Lower lobe of right lung (tissue), 2 donors: ENCODE data around the gene PRKG1. TPM values are rescaled to one million over a fixed set of nuclear protein-coding genes. Genes with fewer than 3 reads are reported as not detected.

Experiments used
- ATAC-seq, 2 donors: fragments of 200-7000 bp; cut with Tn5 transposase; one replicate each; pipeline ENCODE4 v1.9.1; 2020 to 2022; ENCODE audit warnings: mild to moderate bottlenecking in 2 of 2, moderate library complexity in 2 of 2
- DNase-seq: peaks from one replicate; pipeline ENCODE4 v3.0.0-alpha.2; 2020
- H3K27ac ChIP-seq: fragments of 200-600 bp; one replicate; pipeline ENCODE4 v1.8.0; 2022
- H3K27me3 ChIP-seq: fragments of 200-600 bp; one replicate; pipeline ENCODE4 v1.8.0; 2022; ENCODE audit warnings: low read depth
- H3K36me3 ChIP-seq: fragments of 200-600 bp; one replicate; pipeline ENCODE4 v1.8.0; 2022; ENCODE audit warnings: mild to moderate bottlenecking
- H3K4me1 ChIP-seq: fragments of 200-600 bp; one replicate; pipeline ENCODE4 v1.8.0; 2022
- H3K4me3 ChIP-seq: fragments of 200-600 bp; one replicate; pipeline ENCODE4 v1.8.0; 2022; ENCODE audit warnings: mild to moderate bottlenecking
- H3K9me3 ChIP-seq: fragments of 200-600 bp; one replicate; pipeline ENCODE4 v1.8.0; 2022
- intact Hi-C: fragments of 100-400 bp; cut with DNase I; formaldehyde crosslinking; loops from one replicate; pipeline ENCODE4 v1.11.0; 2022
- total RNA-seq: library from RNA; stranded (reverse); fragmentation: NEBNext Ultra II Directional; extraction: Animal tissue kit (Norgen Biotek cat#: 25700); gene quantifications from one replicate; pipeline ENCODE4 v1.2.1, GENCODE V29; 2021
- TF ChIP-seq, protein P1 (sequence below): fragments of 200-600 bp; IDR thresholded peaks from one replicate; pipeline ENCODE4 v1.8.0; 2022; ENCODE audit warnings: antibody characterized with exemption, mild to moderate bottlenecking
- donor health status: DM: no; HTN: yes; CAD: no; lungs with severe emphysema.

Gene PRKG1
- total RNA-seq, 1 donor from 2014 or later, result 23.6 TPM

DNA sequence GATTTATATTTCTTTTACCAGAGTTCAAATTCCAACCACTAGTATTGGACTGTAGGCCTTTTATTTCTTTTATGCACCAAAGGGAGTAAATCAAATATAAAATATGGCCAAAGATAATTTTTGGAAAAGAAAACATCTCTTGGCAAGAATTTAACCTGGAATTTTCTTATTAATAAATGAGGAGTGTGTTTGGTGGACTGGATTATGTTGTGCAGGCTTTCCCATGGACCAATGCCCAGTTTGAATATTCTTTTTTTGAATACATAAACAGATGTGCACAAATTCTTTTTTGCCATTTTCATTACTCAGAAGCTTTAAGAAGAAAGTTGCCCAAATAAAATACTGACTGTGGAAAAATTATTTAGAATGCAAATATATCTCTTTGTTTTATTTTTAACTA is 22.1 kb upstream of the PRKG1 start:
- peaks cover 3% of the 10 kb centered on the region for H3K4me1 ChIP-seq
- no peak overlapping the region for H3K27ac ChIP-seq
- no peaks in the 10 kb centered on the region for H3K36me3 ChIP-seq
- H3K27me3 ChIP-seq, result no peaks in the 10 kb centered on the region
- intact Hi-C loops, result no loop called here
- no peak for ATAC-seq
- DNase-seq, result no peak
- no peak overlapping the region for H3K4me3 ChIP-seq
- H3K9me3 ChIP-seq, result no peaks in the 10 kb centered on the region
- TF ChIP-seq, protein P1, sequence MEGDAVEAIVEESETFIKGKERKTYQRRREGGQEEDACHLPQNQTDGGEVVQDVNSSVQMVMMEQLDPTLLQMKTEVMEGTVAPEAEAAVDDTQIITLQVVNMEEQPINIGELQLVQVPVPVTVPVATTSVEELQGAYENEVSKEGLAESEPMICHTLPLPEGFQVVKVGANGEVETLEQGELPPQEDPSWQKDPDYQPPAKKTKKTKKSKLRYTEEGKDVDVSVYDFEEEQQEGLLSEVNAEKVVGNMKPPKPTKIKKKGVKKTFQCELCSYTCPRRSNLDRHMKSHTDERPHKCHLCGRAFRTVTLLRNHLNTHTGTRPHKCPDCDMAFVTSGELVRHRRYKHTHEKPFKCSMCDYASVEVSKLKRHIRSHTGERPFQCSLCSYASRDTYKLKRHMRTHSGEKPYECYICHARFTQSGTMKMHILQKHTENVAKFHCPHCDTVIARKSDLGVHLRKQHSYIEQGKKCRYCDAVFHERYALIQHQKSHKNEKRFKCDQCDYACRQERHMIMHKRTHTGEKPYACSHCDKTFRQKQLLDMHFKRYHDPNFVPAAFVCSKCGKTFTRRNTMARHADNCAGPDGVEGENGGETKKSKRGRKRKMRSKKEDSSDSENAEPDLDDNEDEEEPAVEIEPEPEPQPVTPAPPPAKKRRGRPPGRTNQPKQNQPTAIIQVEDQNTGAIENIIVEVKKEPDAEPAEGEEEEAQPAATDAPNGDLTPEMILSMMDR, result no peak

GRCh38 chr10:51057925-51058324 is 16.4 kb upstream of the PRKG1 start:
- H3K36me3 ChIP-seq, result no peaks in the 10 kb centered on the region
- no peaks in the 10 kb centered on the region for H3K27me3 ChIP-seq
- H3K4me1 ChIP-seq, result peaks cover 3% of the 10 kb centered on the region
- TF ChIP-seq, protein P1, result no peak
- no peaks in the 10 kb centered on the region for H3K9me3 ChIP-seq
- DNase-seq, result no peak
- ATAC-seq, result no peak
- no peak overlapping the region for H3K4me3 ChIP-seq
- intact Hi-C loops, result no loop called here
- no peak overlapping the region for H3K27ac ChIP-seq

GRCh38 chr10:51063166-51063565 is 11.1 kb upstream of the PRKG1 start:
- Histone ChIP-seq H3K4me3 (no peak overlapping the region), H3K9me3 (no peaks in the 10 kb centered on the region), H3K36me3 (no peaks in the 10 kb centered on the region), H3K27me3 (no peaks in the 10 kb centered on the region), H3K4me1 (no peaks in the 10 kb centered on the region), H3K27ac (no peak overlapping the region)
- intact Hi-C loops, result no loop called here
- DNase-seq (no peak), ATAC-seq (no peak)
- TF ChIP-seq, protein P1, result no peak

GRCh38 chr10:51063659-51064535 is 10.4 kb upstream of the PRKG1 start:
- intact Hi-C loops, result no loop called here
- Histone ChIP-seq H3K36me3 (no peaks in the 10 kb centered on the region), H3K9me3 (no peaks in the 10 kb centered on the region), H3K4me1 (no peaks in the 10 kb centered on the region), H3K4me3 (no peak overlapping the region), H3K27ac (no peak overlapping the region), H3K27me3 (no peaks in the 10 kb centered on the region)
- ATAC-seq, result peak; percentile 21 to 45
- TF ChIP-seq, protein P1, result peak; percentile 50
- no peak for DNase-seq

GRCh38 chr10:51066231-51066630 is 8.1 kb upstream of the PRKG1 start:
- TF ChIP-seq, protein P1, result no peak
- no peak overlapping the region for H3K4me3 ChIP-seq
- H3K27ac ChIP-seq, result no peak overlapping the region
- no peaks in the 10 kb centered on the region for H3K36me3 ChIP-seq
- ATAC-seq (no peak), DNase-seq (no peak)
- no peaks in the 10 kb centered on the region for H3K9me3 ChIP-seq
- H3K4me1 ChIP-seq, result no peaks in the 10 kb centered on the region
- intact Hi-C loops, result no loop called here
- no peaks in the 10 kb centered on the region for H3K27me3 ChIP-seq
